Astrocyte (in vitro differentiated cells and primary cell): ENCODE data around the gene SNTB2. TPM values are rescaled to one million over a fixed set of nuclear protein-coding genes. Genes with fewer than 3 reads are reported as not detected.

Source experiments
- DNase-seq: peaks from one replicate; pipeline ENCODE4 v3.0.0-alpha.2; 2010; ENCODE audit warnings: low read depth
- FAIRE-seq: peaks from 2 replicates; lab custom pipeline; 2011; peaks lifted over from hg19 to GRCh38; lab: Jason Lieb, UNC
- H2AFZ ChIP-seq: 2 replicates; pipeline ENCODE4 v1.6.0; 2012; ENCODE audit warnings: low read depth, low read length, inconsistent platforms
- H3K27ac ChIP-seq: 2 replicates; pipeline ENCODE4 v1.5.1; 2011; ENCODE audit warnings: low read depth, low read length, inconsistent platforms
- H3K27me3 ChIP-seq: 2 replicates; pipeline ENCODE4 v1.6.0; 2011; ENCODE audit warnings: low read length, inconsistent platforms; ENCODE audit not compliant: insufficient read depth
- H3K36me3 ChIP-seq: 2 replicates; pipeline ENCODE4 v1.5.1; 2011; ENCODE audit warnings: low read length, inconsistent platforms; ENCODE audit not compliant: insufficient read depth
- H3K4me1 ChIP-seq: 2 replicates; pipeline ENCODE4 v1.5.1; 2011; ENCODE audit warnings: low read length, inconsistent platforms; ENCODE audit not compliant: insufficient read depth
- H3K4me2 ChIP-seq: 2 replicates; pipeline ENCODE4 v1.6.0; 2012; ENCODE audit warnings: low read length, inconsistent platforms
- H3K4me3 ChIP-seq: 2 replicates; pipeline ENCODE4 v1.5.1; 2011; ENCODE audit warnings: low read depth, mild to moderate bottlenecking, low read length, inconsistent platforms; ENCODE audit not compliant: insufficient read depth
- H3K79me2 ChIP-seq: 2 replicates; pipeline ENCODE4 v1.6.0; 2012; ENCODE audit warnings: mild to moderate bottlenecking, low read length, inconsistent platforms; ENCODE audit not compliant: insufficient read depth
- H3K9ac ChIP-seq: 2 replicates; pipeline ENCODE4 v1.6.0; 2012; ENCODE audit warnings: mild to moderate bottlenecking, low read length, inconsistent platforms
- H3K9me3 ChIP-seq: 2 replicates; pipeline ENCODE4 v1.5.1; 2012; ENCODE audit warnings: low read depth, mild to moderate bottlenecking, low read length, inconsistent platforms; ENCODE audit not compliant: insufficient read depth
- H4K20me1 ChIP-seq: 2 replicates; pipeline ENCODE4 v1.6.0; 2012; ENCODE audit warnings: low read length, inconsistent platforms; ENCODE audit not compliant: insufficient read depth
- H3K27ac Mint-ChIP-seq: one replicate; pipeline ENCODE4 v1.8.0; 2021; ENCODE audit warnings: mild to moderate bottlenecking, mixed read lengths; ENCODE audit not compliant: unreplicated experiment
- H3K27me3 Mint-ChIP-seq: one replicate; pipeline ENCODE4 v1.8.0; 2021; ENCODE audit warnings: low read depth, mixed read lengths; ENCODE audit not compliant: unreplicated experiment
- H3K36me3 Mint-ChIP-seq: one replicate; pipeline ENCODE4 v1.8.0; 2021; ENCODE audit warnings: low read depth, mixed read lengths; ENCODE audit not compliant: unreplicated experiment
- H3K4me1 Mint-ChIP-seq: one replicate; pipeline ENCODE4 v1.8.0; 2021; ENCODE audit warnings: low read depth, mixed read lengths; ENCODE audit not compliant: unreplicated experiment
- H3K4me3 Mint-ChIP-seq: one replicate; pipeline ENCODE4 v1.8.0; 2021; ENCODE audit warnings: mild to moderate bottlenecking, moderate library complexity, mixed read lengths; ENCODE audit not compliant: unreplicated experiment
- H3K9me3 Mint-ChIP-seq: one replicate; pipeline ENCODE4 v1.8.0; 2021; ENCODE audit warnings: mild to moderate bottlenecking, mixed read lengths; ENCODE audit not compliant: unreplicated experiment
- EZH2 ChIP-seq: IDR thresholded peaks from 2 replicates; pipeline ENCODE4 v1.6.1; 2012; ENCODE audit warnings: mild to moderate bottlenecking, low read length, inconsistent platforms; ENCODE audit not compliant: insufficient read depth
- total RNA-seq: library from RNA; stranded (reverse); gene quantifications from 2 replicates; pipeline ENCODE4 v1.2.1, GENCODE V29; 2021
- TF ChIP-seq, protein P1 (sequence below): IDR thresholded peaks from 2 replicates; pipeline ENCODE4 v1.5.1; 2011; ENCODE audit warnings: low read depth, mild to moderate bottlenecking, inconsistent platforms, low read length, moderate library complexity; ENCODE audit not compliant: insufficient read depth

The SNTB2 gene
- total RNA-seq, 1 donor from 2014 or later: 30.4 TPM

DNA sequence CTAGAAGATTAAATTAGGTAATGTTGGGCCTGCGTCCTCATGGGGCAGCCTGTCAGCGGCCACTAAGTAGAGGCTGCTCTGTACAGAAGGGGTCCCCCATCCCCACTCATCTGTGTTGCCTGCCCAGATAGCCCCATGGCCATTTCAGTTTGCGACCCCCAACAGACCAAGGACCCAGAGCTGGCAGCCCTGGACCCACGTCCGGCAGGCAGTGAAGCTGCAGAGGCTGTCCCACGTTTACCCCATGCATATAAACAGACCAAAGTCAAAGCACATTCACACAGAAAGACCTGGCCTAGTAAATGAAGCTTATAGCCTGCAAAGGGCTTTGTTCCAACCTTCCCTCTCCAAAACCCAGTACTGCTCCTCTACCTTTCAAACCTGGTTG lies 138.8 kb downstream of the SNTB2 start:
- H3K27ac ChIP-seq: no peak overlapping the region
- peaks cover 23% of the 10 kb centered on the region for H3K4me1 ChIP-seq
- H3K36me3 ChIP-seq: peaks cover 52% of the 10 kb centered on the region
- no peaks in the 10 kb centered on the region for H3K9me3 Mint-ChIP-seq
- H3K27me3 Mint-ChIP-seq: no peaks in the 10 kb centered on the region
- no peak overlapping the region for H2AFZ ChIP-seq
- no peak for FAIRE-seq
- TF ChIP-seq EZH2: no peak
- TF ChIP-seq, protein P1, sequence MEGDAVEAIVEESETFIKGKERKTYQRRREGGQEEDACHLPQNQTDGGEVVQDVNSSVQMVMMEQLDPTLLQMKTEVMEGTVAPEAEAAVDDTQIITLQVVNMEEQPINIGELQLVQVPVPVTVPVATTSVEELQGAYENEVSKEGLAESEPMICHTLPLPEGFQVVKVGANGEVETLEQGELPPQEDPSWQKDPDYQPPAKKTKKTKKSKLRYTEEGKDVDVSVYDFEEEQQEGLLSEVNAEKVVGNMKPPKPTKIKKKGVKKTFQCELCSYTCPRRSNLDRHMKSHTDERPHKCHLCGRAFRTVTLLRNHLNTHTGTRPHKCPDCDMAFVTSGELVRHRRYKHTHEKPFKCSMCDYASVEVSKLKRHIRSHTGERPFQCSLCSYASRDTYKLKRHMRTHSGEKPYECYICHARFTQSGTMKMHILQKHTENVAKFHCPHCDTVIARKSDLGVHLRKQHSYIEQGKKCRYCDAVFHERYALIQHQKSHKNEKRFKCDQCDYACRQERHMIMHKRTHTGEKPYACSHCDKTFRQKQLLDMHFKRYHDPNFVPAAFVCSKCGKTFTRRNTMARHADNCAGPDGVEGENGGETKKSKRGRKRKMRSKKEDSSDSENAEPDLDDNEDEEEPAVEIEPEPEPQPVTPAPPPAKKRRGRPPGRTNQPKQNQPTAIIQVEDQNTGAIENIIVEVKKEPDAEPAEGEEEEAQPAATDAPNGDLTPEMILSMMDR: no peak
- H3K36me3 Mint-ChIP-seq: peaks cover 29% of the 10 kb centered on the region
- peaks cover 91% of the 10 kb centered on the region for H3K79me2 ChIP-seq
- no peak overlapping the region for H3K9ac ChIP-seq
- peak overlapping the region; percentile 17 for H3K4me2 ChIP-seq
- peaks cover 18% of the 10 kb centered on the region for H3K4me1 Mint-ChIP-seq
- no peak overlapping the region for H3K27ac Mint-ChIP-seq
- DNase-seq: no peak
- no peaks in the 10 kb centered on the region for H3K9me3 ChIP-seq
- H3K4me3 ChIP-seq: no peak overlapping the region
- H4K20me1 ChIP-seq: peaks cover 83% of the 10 kb centered on the region
- no peak overlapping the region for H3K4me3 Mint-ChIP-seq
- H3K27me3 ChIP-seq: no peaks in the 10 kb centered on the region

DNA sequence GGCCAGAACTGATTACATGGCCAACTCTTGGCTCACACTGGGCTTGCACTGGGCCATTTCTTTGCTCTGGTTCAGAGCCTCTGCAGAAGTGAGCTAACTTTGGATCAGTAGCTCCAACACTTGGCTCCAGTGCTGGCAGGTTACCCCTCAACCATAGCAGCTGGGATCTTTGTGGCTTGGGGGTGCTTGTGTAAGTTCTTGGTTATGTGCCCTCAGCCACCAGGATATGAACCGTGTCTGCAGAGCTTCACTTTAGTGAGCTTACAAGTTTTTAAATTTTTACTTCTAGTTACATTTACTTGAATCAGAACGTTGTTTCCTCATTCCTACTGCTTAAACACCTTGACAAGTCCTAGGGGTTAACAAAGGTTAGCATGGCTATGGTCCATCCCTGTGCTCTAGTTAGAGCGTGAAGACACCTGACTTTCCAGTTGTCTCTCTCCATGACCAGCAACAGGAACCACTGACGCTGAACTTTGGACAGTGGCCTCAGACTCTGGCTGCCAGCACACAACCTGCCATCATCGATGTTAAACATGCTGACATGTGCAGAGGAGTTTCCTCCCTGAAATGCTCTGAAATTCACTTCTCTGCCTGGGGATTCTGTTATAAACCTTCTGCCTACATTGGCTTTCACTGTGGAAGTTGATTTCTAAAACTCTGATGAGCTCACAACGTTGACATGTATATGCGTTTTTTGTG lies 139.4 kb downstream of the SNTB2 start:
- no peaks in the 10 kb centered on the region for H3K27me3 Mint-ChIP-seq
- peaks cover 28% of the 10 kb centered on the region for H3K4me1 ChIP-seq
- no peaks in the 10 kb centered on the region for H3K9me3 ChIP-seq
- H3K9ac ChIP-seq: no peak overlapping the region
- TF ChIP-seq, protein P1: no peak
- TF ChIP-seq EZH2: no peak
- peaks cover 25% of the 10 kb centered on the region for H3K36me3 Mint-ChIP-seq
- no peak overlapping the region for H2AFZ ChIP-seq
- no peak overlapping the region for H3K27ac ChIP-seq
- peaks cover 77% of the 10 kb centered on the region for H4K20me1 ChIP-seq
- peaks cover 49% of the 10 kb centered on the region for H3K36me3 ChIP-seq
- H3K4me1 Mint-ChIP-seq: peaks cover 20% of the 10 kb centered on the region
- FAIRE-seq: no peak
- H3K79me2 ChIP-seq: peaks cover 89% of the 10 kb centered on the region
- peak overlapping the region; percentile 17 for H3K4me2 ChIP-seq
- peak overlapping the region; percentile 14 for H3K4me3 Mint-ChIP-seq
- H3K27me3 ChIP-seq: no peaks in the 10 kb centered on the region
- no peak for DNase-seq
- no peak overlapping the region for H3K27ac Mint-ChIP-seq
- H3K4me3 ChIP-seq: no peak overlapping the region
- H3K9me3 Mint-ChIP-seq: no peaks in the 10 kb centered on the region

DNA sequence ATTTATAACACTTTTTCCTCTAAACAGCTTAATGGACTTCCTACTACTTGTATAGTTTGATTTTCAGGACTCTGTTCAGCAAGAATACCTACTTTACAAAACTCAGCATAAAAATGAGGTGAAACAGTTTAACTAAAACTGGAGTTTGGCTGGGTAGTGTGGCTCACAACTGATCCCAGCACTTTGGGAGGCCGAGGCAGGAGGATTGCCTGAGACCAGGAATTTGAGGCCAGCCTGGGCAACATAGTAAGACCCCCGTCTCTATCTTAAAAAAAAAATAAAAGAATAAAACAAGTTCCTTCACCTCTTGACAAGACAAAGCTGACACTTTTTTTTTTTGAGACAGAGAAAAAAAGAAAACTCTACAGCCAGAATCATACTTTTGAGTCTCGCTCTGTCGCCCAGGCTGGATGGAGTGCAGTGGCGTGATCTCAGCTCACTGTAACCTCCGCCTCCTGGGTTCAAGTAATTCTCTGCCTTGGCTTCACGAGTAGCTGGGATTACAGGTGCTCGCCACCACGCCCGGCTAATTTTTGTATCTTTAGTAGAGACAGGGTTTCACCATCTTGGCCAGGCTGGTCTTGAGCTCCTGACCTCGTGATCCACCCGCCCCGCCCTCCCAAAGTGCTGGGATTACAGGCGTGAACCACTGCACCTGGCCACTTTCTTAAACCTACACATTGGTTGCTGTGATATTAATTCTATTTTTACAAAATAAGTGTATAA lies 140.8 kb downstream of the SNTB2 start:
- Mint-ChIP-seq H3K9me3 (no peaks in the 10 kb centered on the region), H3K27me3 (no peaks in the 10 kb centered on the region), H3K36me3 (peaks cover 19% of the 10 kb centered on the region), H3K4me3 (peak overlapping the region; percentile 88), H3K27ac (no peak overlapping the region), H3K4me1 (peaks cover 20% of the 10 kb centered on the region)
- Histone ChIP-seq H3K4me1 (peaks cover 28% of the 10 kb centered on the region), H3K9ac (no peak overlapping the region), H3K4me3 (no peak overlapping the region), H2AFZ (no peak overlapping the region), H3K4me2 (peak overlapping the region; percentile 96), H3K79me2 (peaks cover 82% of the 10 kb centered on the region), H3K27me3 (no peaks in the 10 kb centered on the region), H3K36me3 (peaks cover 36% of the 10 kb centered on the region), H3K27ac (no peak overlapping the region), H3K9me3 (no peaks in the 10 kb centered on the region), H4K20me1 (peaks cover 64% of the 10 kb centered on the region)
- TF ChIP-seq, protein P1: no peak
- TF ChIP-seq EZH2: no peak
- FAIRE-seq (no peak), DNase-seq (no peak)
